Hepatocyte (in vitro differentiated cells): Measurements from ENCODE around the gene LMAN2L.

Experiments used
- EZH2phosphoT487 ChIP-seq: fragments of 200-600 bp; sonication (generic); IDR thresholded peaks from one replicate; pipeline ENCODE4 v1.6.1; 2018; ENCODE audit warnings: antibody characterized with exemption, mild to moderate bottlenecking, low read depth, moderate library complexity; ENCODE audit not compliant: unreplicated experiment, severe bottlenecking
- TF ChIP-seq, protein P1 (sequence below): fragments of 200-600 bp; sonication (generic); IDR thresholded peaks from 2 replicates; pipeline ENCODE4 v1.5.1; 2016; ENCODE audit warnings: antibody characterized with exemption, mild to moderate bottlenecking; ENCODE audit not compliant: poor library complexity

DNA sequence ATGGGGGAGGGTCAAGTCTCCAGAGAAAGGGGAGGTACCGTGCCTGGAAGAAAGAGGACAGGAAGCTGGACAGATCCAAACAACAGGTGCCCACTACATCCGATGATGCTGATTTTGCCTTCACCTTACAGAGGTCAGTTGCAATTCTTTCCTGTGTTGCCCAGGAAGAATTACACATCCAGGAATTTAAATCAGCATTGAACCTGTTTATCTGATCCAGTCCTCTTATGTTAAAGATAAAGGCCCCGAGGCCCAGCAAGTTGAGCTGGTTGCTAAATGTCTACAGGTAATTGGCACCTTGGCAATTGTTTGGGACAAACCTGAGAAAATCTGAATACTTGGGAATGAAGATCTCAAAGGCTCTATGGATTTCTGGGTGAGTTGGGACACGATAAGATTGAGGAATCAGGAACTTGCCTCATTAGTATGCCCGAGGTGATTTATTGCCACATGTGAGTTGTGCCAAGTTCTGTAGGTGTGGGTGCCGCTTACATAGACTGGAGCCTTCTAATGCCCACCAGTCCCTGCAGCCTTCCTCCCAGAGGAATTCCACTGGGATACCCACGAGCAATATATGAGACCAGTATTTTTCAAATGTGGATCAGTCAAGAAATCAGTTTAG, 13.9 kb upstream of the LMAN2L start:
- TF ChIP-seq, protein P1, sequence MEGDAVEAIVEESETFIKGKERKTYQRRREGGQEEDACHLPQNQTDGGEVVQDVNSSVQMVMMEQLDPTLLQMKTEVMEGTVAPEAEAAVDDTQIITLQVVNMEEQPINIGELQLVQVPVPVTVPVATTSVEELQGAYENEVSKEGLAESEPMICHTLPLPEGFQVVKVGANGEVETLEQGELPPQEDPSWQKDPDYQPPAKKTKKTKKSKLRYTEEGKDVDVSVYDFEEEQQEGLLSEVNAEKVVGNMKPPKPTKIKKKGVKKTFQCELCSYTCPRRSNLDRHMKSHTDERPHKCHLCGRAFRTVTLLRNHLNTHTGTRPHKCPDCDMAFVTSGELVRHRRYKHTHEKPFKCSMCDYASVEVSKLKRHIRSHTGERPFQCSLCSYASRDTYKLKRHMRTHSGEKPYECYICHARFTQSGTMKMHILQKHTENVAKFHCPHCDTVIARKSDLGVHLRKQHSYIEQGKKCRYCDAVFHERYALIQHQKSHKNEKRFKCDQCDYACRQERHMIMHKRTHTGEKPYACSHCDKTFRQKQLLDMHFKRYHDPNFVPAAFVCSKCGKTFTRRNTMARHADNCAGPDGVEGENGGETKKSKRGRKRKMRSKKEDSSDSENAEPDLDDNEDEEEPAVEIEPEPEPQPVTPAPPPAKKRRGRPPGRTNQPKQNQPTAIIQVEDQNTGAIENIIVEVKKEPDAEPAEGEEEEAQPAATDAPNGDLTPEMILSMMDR, result no peak
- no peak for TF ChIP-seq EZH2phosphoT487
